Left forelimb (tissue), 1 donor: ENCODE data around the gene ZNF526.

ENCODE experiments used
- DNase-seq: peaks from one replicate; pipeline ENCODE4 v3.0.0-alpha.2; 2018; ENCODE audit warnings: low spot score

Gene ZNF526

DNA sequence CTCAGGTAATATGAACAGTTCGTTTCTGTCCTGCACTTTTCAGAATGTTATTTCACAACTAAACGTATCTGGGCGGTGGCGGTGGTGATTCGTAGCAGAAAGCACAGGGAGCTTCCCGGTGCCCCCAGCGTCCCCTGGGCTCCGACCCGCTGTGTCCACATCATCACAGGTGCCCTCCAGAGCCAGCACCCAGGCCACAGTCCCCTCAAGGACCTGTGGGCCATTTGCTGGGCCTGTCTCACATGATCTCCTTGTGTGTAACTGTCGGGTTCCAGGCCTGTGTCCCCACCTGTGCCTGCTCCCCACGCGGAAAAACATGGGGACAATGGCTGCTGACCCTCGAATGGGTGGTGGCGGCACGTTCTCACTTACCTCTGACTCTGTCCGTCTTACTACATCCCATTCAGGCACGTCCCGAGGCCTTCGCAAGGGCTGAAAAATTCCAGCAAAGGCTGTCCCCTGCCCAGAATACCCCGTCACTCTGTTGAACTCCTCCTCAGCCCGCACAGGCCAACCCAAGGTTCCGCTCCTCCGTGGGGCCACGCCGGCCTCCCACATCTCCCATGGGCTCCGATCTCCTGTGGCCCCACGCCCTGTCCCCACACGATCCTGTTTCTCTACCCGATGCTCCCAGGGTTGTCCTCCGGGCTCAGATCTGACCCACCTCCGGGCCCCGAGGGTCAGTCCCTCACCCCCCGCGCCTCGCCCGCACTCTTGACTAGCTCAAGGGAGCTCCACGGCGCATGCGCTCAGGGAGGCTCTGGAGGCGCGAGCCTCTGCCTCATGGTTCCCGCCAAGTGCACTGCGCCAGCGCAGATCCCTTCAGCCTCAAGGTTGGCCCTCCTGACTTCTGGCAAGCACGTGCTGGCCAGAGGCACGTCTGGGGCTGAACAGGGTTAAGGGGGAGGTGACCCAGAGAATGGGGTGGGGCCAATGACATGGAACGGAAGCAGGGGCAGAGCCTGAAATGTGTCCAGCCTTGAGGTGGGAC, 23.8 kb upstream of the ZNF526 start:
- DNase-seq, result no peak

GRCh38 chr19:42197375-42197817, 22.7 kb upstream of the ZNF526 start:
- DNase-seq, result no peak

GRCh38 chr19:42198676-42199439, 21.3 kb upstream of the ZNF526 start:
- no peak for DNase-seq

DNA sequence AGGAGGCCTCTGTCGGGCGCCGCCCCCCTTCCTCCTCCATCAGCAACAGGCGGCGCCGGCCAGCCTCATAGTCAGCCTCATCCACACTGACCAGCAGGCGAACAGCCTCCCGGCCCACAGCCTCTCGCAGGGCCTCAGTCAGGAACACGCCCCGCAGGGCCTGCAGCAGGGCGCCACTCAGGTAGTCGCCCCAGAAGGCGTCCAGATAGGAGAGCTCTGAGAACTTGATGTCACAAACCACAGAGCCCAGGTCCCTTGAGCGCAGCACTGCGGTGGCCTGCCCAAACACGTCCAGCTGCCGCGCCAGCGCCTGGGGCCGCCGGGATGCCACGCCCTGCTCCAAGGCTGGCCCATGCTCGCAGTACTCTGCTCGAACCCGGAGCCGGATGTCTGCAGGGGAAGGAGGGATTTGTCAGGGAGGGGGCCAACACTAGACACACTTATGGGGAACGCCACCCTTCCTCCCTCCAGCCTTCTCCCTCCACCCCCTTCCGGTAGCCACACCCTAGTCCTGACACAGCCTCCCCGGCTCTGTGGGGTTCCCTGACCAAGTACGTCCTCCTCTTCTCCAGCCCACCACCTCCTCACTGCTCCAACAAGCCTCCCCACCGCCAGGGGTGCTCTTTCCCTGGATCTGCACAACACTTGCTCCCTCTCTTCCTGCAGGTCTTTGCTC, 20.5 kb upstream of the ZNF526 start:
- DNase-seq, result no peak

- no peak for DNase-seq
These were observed 19.9 kb upstream of the ZNF526 start for GRCh38 chr19:42200116-42200715.

- no peak for DNase-seq
These were observed 18.4 kb upstream of the ZNF526 start for GRCh38 chr19:42201489-42202289.

- no peak for DNase-seq
These were observed 17.7 kb upstream of the ZNF526 start for GRCh38 chr19:42202290-42202880.

DNA sequence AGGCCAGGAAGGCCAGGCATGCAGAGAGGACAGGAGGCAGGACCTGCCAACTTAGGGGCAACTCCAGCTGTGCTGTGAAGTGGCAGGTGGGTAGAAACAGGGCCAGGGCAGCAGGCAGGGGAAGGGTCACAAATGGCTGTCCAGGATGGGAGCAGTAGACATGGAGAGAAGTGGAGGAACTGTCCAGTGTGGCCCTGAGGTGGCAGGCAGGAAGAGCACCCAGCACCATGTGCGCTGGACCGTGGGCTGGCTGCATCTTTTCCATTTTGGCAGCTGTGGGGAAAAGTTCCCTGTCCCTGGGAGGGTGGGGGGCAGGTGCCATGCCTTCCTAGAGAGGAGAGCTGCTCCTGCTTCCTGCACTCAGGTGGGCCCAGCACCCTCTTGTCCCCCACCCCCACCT, 16.4 kb upstream of the ZNF526 start:
- DNase-seq, result no peak

GRCh38 chr19:42204664-42205063, 15.4 kb upstream of the ZNF526 start:
- DNase-seq, result no peak

GRCh38 chr19:42206871-42207755, 13.0 kb upstream of the ZNF526 start:
- no peak for DNase-seq

DNA sequence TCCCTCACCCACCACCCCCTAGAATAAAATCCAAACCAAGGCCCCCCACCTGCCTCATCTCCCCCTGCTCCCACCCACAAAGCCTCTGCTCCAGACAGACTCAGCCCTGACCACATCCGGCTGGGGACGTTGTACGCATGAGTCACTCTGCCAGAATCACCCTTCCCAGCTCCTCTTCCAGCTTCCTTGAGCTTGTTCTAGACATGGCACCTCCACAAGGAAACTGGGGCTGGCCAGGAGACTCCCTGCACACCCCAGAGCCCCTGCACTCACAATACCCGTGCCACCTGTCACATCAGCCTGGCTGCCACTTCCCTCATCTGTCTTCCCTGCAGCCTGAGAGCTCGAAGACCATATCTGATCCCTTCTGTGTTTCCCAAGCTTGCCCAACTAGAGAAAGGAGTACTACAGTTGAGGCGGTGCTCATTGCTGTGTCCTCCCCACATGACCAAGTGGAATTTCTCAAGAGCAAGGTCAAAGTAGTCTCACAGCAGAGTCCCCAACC, 12.3 kb upstream of the ZNF526 start:
- no peak for DNase-seq

GRCh38 chr19:42208612-42209011, 11.5 kb upstream of the ZNF526 start:
- no peak for DNase-seq

DNA sequence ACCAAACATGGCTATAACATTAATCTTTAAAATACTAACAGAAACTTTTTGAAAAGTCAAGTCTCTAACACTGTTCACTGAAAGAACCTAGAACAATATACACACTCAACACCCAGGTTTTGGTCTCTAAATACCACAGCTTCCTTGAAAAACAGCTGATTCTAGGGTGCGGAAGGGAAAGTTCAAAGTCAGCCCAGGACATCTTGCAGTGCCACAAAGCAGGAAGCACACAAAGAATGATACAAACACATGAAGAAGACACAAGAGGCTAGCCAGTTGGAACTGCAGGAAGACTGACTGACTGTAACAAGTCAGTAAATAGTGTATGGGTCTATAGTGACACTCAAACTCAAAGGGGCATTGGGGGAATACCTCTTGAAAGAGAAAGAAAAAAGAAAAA, 7.2 kb upstream of the ZNF526 start:
- no peak for DNase-seq

DNA sequence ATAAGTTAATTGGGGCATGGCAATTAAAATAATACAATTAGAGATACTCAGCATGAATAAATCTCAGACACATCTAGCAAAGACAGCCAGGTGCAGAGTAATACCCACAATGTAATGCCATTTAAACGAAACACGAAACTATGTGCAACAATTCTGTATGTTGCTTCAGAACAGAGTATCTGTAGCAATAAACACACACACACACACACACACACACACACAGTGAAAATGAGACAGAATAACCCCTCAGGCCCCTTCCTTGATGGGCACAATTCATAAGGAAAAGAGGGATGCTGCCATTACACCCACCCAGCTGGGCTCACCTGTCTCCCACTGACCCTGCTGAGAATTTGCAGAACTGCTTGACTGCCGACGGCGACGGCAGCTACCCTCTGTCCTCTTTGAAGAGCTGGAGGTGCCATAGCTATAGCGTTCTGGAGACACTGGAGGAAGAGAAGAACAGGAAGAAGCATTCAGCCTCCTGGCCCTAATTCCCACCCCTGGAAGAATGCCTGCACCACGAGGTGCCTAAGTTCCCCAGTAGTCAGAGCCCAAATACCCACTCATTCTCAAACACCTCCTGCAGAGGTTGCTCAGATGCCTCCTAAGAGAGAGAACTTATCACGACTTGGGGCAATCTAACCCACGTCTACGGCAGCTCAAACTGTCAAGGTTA, 5.2 kb upstream of the ZNF526 start:
- no peak for DNase-seq

DNA sequence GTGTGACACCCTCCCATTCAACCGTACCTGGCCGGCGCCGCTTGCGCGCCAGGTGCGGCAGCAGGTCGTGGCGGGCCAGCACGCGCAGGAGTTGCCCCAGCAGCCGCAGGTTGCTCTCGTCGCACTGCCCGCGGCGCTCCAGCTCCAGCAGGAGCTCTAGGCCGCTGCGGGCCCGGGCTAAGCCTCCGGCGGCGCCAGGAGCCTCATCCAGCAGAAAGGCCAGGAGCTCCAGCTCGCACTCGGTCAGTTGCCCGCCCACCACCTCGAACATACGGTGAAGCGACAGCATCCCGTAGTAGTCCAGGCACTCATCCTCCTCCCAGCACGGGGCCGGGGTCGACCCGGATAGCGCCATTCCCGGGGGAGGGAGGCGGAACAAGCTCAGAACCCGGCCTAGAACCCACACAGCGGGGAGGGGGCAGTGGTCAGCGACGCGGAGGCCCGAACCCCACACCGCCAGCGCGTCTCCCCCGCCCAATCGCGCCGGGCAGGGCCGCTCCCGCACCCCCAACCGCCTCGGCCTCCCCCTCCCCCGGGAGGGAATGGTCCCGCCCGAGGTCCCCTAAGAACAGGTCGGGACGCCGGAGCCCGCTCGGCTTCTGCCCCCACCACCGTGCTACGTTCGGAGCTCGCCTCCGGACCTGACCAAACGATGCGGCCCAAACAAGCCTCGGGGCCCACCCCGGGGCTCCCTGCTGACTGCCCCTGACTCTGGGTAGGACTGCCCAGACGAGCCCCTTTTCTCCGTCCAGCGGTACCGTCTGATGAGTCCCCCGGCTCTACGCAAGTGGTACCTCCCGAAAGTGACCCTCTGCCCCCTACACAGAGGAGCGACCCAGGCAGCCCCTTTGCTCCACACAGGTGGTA, 3.2 kb upstream of the ZNF526 start:
- no peak for DNase-seq

GRCh38 chr19:42217520-42218437, 2.3 kb upstream of the ZNF526 start, which contains the start of gene DEDD2:
TSS of gene DEDD2 (minus strand) at chr19:42217677. CDS start at chr19:42217007, 670 bp downstream.
- peak; percentile 98 for DNase-seq

GRCh38 chr19:42220751-42221097, 612 bp downstream of the ZNF526 start:
- no peak for DNase-seq
